HepG2 (cell line): ENCODE data around the gene NEMF. TPM values are rescaled to one million over a fixed set of nuclear protein-coding genes. Genes with fewer than 3 reads are reported as not detected.

ENCODE experiments used
- AGO2 ChIP-seq: fragments of 200-400 bp; formaldehyde crosslinking; optimal IDR thresholded peaks from 2 replicates; pipeline ENCODE3; 2017; ENCODE audit warnings: mild to moderate bottlenecking, low read depth, low read length, moderate library complexity
- BORCS8-MEF2B ChIP-seq: sonication (generic); formaldehyde crosslinking; IDR thresholded peaks from 2 replicates; pipeline ENCODE4 v1.8.0; 2022; ENCODE audit warnings: mild to moderate bottlenecking, missing genetic modification reagents
- ELF3 ChIP-seq: IDR thresholded peaks from 2 replicates; pipeline ENCODE4 v1.6.1; 2016; ENCODE audit warnings: missing genetic modification reagents, missing compliant biosample characterization
- HOMEZ ChIP-seq: IDR thresholded peaks from 2 replicates; pipeline ENCODE4 v1.6.1; 2016; ENCODE audit warnings: low read depth
- IRF9 ChIP-seq: sonication (generic); formaldehyde crosslinking; IDR thresholded peaks from 2 replicates; pipeline ENCODE4 v1.8.0; 2022; ENCODE audit warnings: missing genetic modification reagents, mild to moderate bottlenecking, borderline replicate concordance
- LCORL ChIP-seq, 2 experiments: fragments of 450-650 bp in 1 of 2; sonication (generic) in 1 of 2; formaldehyde crosslinking in 1 of 2; IDR thresholded peaks; 2 replicates each; pipeline versions ENCODE4 v1.5.0 to v1.6.1; 2017 to 2020; ENCODE audit warnings: antibody characterized with exemption in 1 of 2, missing genetic modification reagents in 1 of 2
- MXD1 ChIP-seq: sonication (generic); formaldehyde crosslinking; IDR thresholded peaks from 2 replicates; pipeline ENCODE4 v1.4.0; 2020; ENCODE audit warnings: mild to moderate bottlenecking, missing genetic modification reagents
- NFKBIZ ChIP-seq: IDR thresholded peaks from 2 replicates; pipeline ENCODE4 v1.6.1; 2018; ENCODE audit warnings: missing genetic modification reagents, missing compliant biosample characterization
- PCBP1 ChIP-seq: fragments of 200-400 bp; formaldehyde crosslinking; IDR thresholded peaks from 2 replicates; pipeline ENCODE4 v1.6.1; 2017; ENCODE audit warnings: mild to moderate bottlenecking, low read depth, low read length, borderline replicate concordance
- PHF8 ChIP-seq: sonication (generic); formaldehyde crosslinking; IDR thresholded peaks from 2 replicates; pipeline ENCODE4 v1.5.0; 2020; ENCODE audit warnings: missing genetic modification reagents
- RXRB ChIP-seq: IDR thresholded peaks from 2 replicates; pipeline ENCODE4 v1.6.1; 2016; ENCODE audit warnings: borderline replicate concordance, missing genetic modification reagents, missing compliant biosample characterization
- SAP130 ChIP-seq: IDR thresholded peaks from 2 replicates; pipeline ENCODE4 v1.6.1; 2016; ENCODE audit warnings: low read depth
- SNAI1 ChIP-seq: sonication (generic); formaldehyde crosslinking; IDR thresholded peaks from 2 replicates; pipeline ENCODE4 v1.5.0; 2020; ENCODE audit warnings: mild to moderate bottlenecking, missing genetic modification reagents, borderline replicate concordance
- WIZ ChIP-seq: sonication (generic); formaldehyde crosslinking; IDR thresholded peaks from 2 replicates; pipeline ENCODE4 v1.5.1; 2020; ENCODE audit warnings: mild to moderate bottlenecking, missing genetic modification reagents
- ZBTB2 ChIP-seq: sonication (generic); formaldehyde crosslinking; IDR thresholded peaks from 2 replicates; pipeline ENCODE4 v1.8.0; 2022; ENCODE audit warnings: low read depth, missing genetic modification reagents
- ZBTB42 ChIP-seq: sonication (generic); formaldehyde crosslinking; IDR thresholded peaks from 2 replicates; pipeline ENCODE4 v1.5.0; 2020; ENCODE audit warnings: mild to moderate bottlenecking, missing genetic modification reagents
- ZMYM4 ChIP-seq: sonication (generic); formaldehyde crosslinking; IDR thresholded peaks from 2 replicates; pipeline ENCODE4 v1.8.1; 2023; ENCODE audit warnings: mild to moderate bottlenecking, missing genetic modification reagents
- ZNF577 ChIP-seq: sonication (generic); formaldehyde crosslinking; IDR thresholded peaks from 2 replicates; pipeline ENCODE4 v1.4.0; 2020; ENCODE audit warnings: mild to moderate bottlenecking, low read depth, missing genetic modification reagents, borderline replicate concordance
- ZNF580 ChIP-seq: IDR thresholded peaks from 2 replicates; pipeline ENCODE4 v1.6.1; 2016; ENCODE audit warnings: low read depth, borderline replicate concordance
- ZNF589 ChIP-seq: sonication (generic); formaldehyde crosslinking; conservative IDR thresholded peaks from 2 replicates; pipeline ENCODE4 v1.8.0; 2022; ENCODE audit warnings: mild to moderate bottlenecking, moderate library complexity, missing genetic modification reagents
- ZNF614 ChIP-seq: IDR thresholded peaks from 2 replicates; pipeline ENCODE4 v1.6.1; 2018; ENCODE audit warnings: missing biosample characterization, missing genetic modification reagents, inconsistent platforms, borderline replicate concordance
- ZNF766 ChIP-seq: sonication (generic); formaldehyde crosslinking; IDR thresholded peaks from 2 replicates; pipeline ENCODE4 v1.5.0; 2020; ENCODE audit warnings: missing genetic modification reagents, borderline replicate concordance
- ZNF776 ChIP-seq: sonication (generic); formaldehyde crosslinking; IDR thresholded peaks from 2 replicates; pipeline ENCODE4 v1.4.0; 2020; ENCODE audit warnings: mild to moderate bottlenecking, missing genetic modification reagents
- ZNF790 ChIP-seq: sonication (generic); formaldehyde crosslinking; IDR thresholded peaks from 2 replicates; pipeline ENCODE4 v1.8.0; 2022; ENCODE audit warnings: missing genetic modification reagents, mild to moderate bottlenecking, borderline replicate concordance
- ZSCAN9 ChIP-seq: IDR thresholded peaks from 2 replicates; pipeline ENCODE4 v1.6.1; 2016; ENCODE audit warnings: borderline replicate concordance
- polyA plus RNA-seq, 8 experiments: library from polyadenylated mRNA; depleted of rRNA in 3 of 8; stranded (reverse) in 7 of 8; unstranded in 1 of 8; fragments of >200 nt; fragmentation: Illumina TruSeq in 4 of 8; extraction: Trizol in 4 of 8; gene quantifications; 2 replicates each; pipeline versions ENCODE4 v1.2.1 to v1.2.3, GENCODE V29; 2011 to 2016; ENCODE audit warnings: low read depth in 4 of 8, missing spikeins in 1 of 8, mixed read lengths in 1 of 8; ENCODE audit not compliant: insufficient read depth in 1 of 8
- total RNA-seq, 5 experiments: library from RNA; depleted of rRNA; stranded (reverse); fragments of >200 nt; fragmentation: Illumina TruSeq; extraction: Trizol; gene quantifications; 2 replicates each; pipeline ENCODE4 v1.2.3, GENCODE V29; 2016; ENCODE audit warnings: low read depth in 1 of 5

NEMF gene
- total and polyA plus RNA-seq, 2 of the 13 experiments (the other 11 are each of a cell fraction or from before 2014, with no cell fraction given) = 21.3 to 57.9 TPM

GRCh38 chr14:49853572-49854375, 1.2 kb upstream of the NEMF start (continued):
- TF ChIP-seq PCBP1 (0 out of 2 replicates have a peak, but pooled peaks have one; percentile 42), RXRB (CRISPR knock-in tag) (peak; percentile 69), ZBTB2 (CRISPR knock-in tag) (no peak), ZSCAN9 (CRISPR knock-in tag) (0 out of 2 replicates have a peak, but pooled peaks have one; percentile 64), BORCS8-MEF2B (0 out of 2 replicates have a peak, but pooled peaks have one; percentile 51), ZNF589 (CRISPR knock-in tag) (no peak), PHF8 (0 out of 2 replicates have a peak, but pooled peaks have one; percentile 36), ZNF790 (no peak), NFKBIZ (CRISPR knock-in tag) (no peak), MXD1 (CRISPR knock-in tag) (no peak), ZNF580 (peak; percentile 92), LCORL (IDR thresholded peaks at IDR 0.05) (no peak), LCORL (CRISPR knock-in tag; IDR thresholded peaks at IDR 0.05) (peak; percentile 24; the same call in 1 of the 2 replicates), ZNF766 (CRISPR knock-in tag) (no peak), SAP130 (peak; percentile 79), ELF3 (CRISPR knock-in tag) (peak; percentile 29; the same call in 1 of the 2 replicates), ZNF614 (CRISPR knock-in tag) (0 out of 2 replicates have a peak, but pooled peaks have one; percentile 48), AGO2 (no peak), IRF9 (no peak), SNAI1 (CRISPR knock-in tag) (no peak), ZBTB42 (CRISPR knock-in tag) (no peak), ZMYM4 (CRISPR knock-in tag) (peak; percentile 38; the same call in 1 of the 2 replicates), HOMEZ (CRISPR knock-in tag) (0 out of 2 replicates have a peak, but pooled peaks have one; percentile 49), ZNF577 (CRISPR knock-in tag) (no peak), WIZ (CRISPR knock-in tag) (no peak), ZNF776 (no peak)
